ENCODE data around the gene UBE4A. TPM values are rescaled to one million over a fixed set of nuclear protein-coding genes. Genes with fewer than 3 reads are reported as not detected.
"Not testable (repeated sequence)": the region's sequence is repeated elsewhere in the genome, so short reads cannot be mapped to it uniquely, and the experiment has no call there.

UBE4A gene
- total and polyA plus RNA-seq, 2 of the 4 experiments (the other 2 are of a cell fraction), result 15.2 to 69.7 TPM

DNA sequence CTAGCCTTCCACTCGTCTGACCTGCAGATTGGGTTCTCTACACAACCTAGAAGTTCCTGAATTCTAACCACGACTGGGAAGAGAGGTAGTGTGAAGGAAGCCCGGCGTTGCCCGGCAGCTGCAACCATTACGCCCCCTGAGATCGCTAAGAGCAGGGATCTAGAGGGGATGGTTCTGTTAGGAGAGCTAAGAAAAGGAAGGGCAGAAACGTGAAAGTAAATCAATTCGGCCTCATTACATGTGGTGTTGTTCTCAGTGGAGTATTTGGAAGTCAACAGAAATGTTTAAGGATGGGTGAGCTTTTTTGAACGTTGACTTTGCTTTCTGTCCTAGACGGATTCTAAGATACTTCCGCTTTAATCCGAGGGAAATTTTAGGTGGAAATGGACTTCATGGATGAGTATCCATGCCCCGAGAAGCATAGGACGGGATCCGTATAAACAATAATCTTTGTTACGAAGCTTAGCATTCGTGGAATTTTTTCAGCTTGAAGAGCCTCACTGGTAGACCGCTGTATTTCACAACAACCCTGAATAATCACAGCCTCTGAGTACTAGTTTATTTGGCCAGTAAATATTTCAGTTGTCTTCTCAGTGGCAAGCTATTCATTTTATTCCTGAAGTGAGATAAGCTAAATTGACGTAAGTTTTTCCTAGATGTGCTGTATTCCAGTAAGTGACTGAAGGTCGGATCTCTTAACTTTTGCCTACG, 42.6 kb downstream of the UBE4A start:
- Histone ChIP-seq H4K20me1 (ENCODE audit: insufficient read depth, low read length) (peaks cover 36% of the 10 kb centered on the region), H3K4me2 (ENCODE audit: low read depth, low read length) (peak overlapping the region; percentile 89), H2BK15ac (ENCODE audit: low read depth, low read length) (peak overlapping the region; percentile 6; the same call in 1 of the 3 replicates), H2BK20ac (ENCODE audit: low read depth, low read length) (no peak overlapping the region), H3K56ac (ENCODE audit: extremely low read depth, insufficient read depth, low read length) (peak overlapping the region; percentile 83), H3K27me3 (ENCODE audit: control insufficient read depth, insufficient read depth, low read length) (no peaks in the 10 kb centered on the region), H2AK9ac (replicated peaks; ENCODE audit: low read depth, low read length, poor library complexity) (peak overlapping the region; percentile 11), H4K91ac (ENCODE audit: insufficient read depth, low read depth, low read length) (peak overlapping the region; percentile 83), H3K9ac (ENCODE audit: low read depth, low read length) (peak overlapping the region; percentile 96), H3K36me3 (ENCODE audit: control insufficient read depth, insufficient read depth, low read length) (peaks cover 8% of the 10 kb centered on the region), H4K8ac (ENCODE audit: low read depth in 2 of 2, low read length in 2 of 2) (peak overlapping the region; percentile 65 to 78), H3K23ac (ENCODE audit: low read depth, low read length) (peak overlapping the region; percentile 61), H4K5ac (ENCODE audit: low read depth, low read length) (peak overlapping the region; percentile 86), H3K27ac (ENCODE audit: insufficient read depth, low read length) (peak overlapping the region; percentile 91), H3K18ac (ENCODE audit: low read depth, low read length) (peak overlapping the region; percentile 79), H2BK5ac (ENCODE audit: low read depth, low read length, poor library complexity, severe bottlenecking) (peak overlapping the region; percentile 98), H3K9me3 (ENCODE audit: control insufficient read depth, insufficient read depth, low read length) (no peaks in the 10 kb centered on the region), H2AFZ (replicated peaks; ENCODE audit: low read length, poor library complexity) (peak overlapping the region; percentile 95), H3K4ac (ENCODE audit: low read depth, low read length) (peak overlapping the region; percentile 29), H3K4me3 (ENCODE audit: insufficient read depth, low read depth, low read length) (peak overlapping the region; percentile 86), H3K4me1 (ENCODE audit: control insufficient read depth, insufficient read depth, low read length) (peaks cover 5% of the 10 kb centered on the region), H2BK120ac (ENCODE audit: low read depth, low read length) (peak overlapping the region; percentile 86), H3K9me1 (ENCODE audit: insufficient read depth, low read length) (peaks cover 5% of the 10 kb centered on the region; the same call in 1 of the 2 replicates), H2AK5ac (ENCODE audit: low read depth, low read length) (peak overlapping the region; percentile 58), H3K14ac (replicated peaks; ENCODE audit: low read depth, low read length) (peak overlapping the region; percentile 33), H3K79me1 (ENCODE audit: low read depth in 1 of 2, low read length in 2 of 2) (peaks cover 9 to 32% of the 10 kb centered on the region in 2 experiments)
- CTCF ChIA-PET, result interaction anchor here (0.6 to 0.8 kb wide), 2 partner anchors 18 to 987 kb away, joined by 3 to 5 read pairs; no protein-coding TSS in a partner anchor
- ATAC-seq (ENCODE audit: low read depth) (peak; percentile 55), DNase-seq (peak; percentile 92)
- in situ Hi-C loops (cut with MboI; ENCODE audit: low sequenced_read_pairs) (no loop called here), intact Hi-C loops (cut with micrococcal nuclease) (loop anchor here (1.0 kb wide), 2 partner anchors 34 to 86 kb away; partner anchors contain the start of gene KMT2A), dilution Hi-C loops (cut with HindIII; ENCODE audit: low sequenced_read_pairs, unreplicated experiment) (no loop called here)
- POLR2A ChIA-PET (ENCODE audit: unreplicated experiment), result interaction anchor here (0.6 kb wide), 1 partner anchor 120 kb away, joined by 3 read pairs; no protein-coding TSS in a partner anchor
- TF ChIP-seq CHD1 (IDR thresholded peaks at IDR 0.05; ENCODE audit: low read depth, low read length), result 0 out of 2 replicates have a peak, but pooled peaks have one; percentile 39
- no peak for TF ChIP-seq FOS (IDR thresholded peaks at IDR 0.05; ENCODE audit: low read depth, low read length)
- no peak for TF ChIP-seq MAFK (IDR thresholded peaks at IDR 0.05; ENCODE audit: low read depth, low read length)
- TF ChIP-seq POLR2A (IDR thresholded peaks at IDR 0.05; ENCODE audit: low read depth, low read length), result peak; percentile 27; the same call in 1 of the 2 replicates
- peak; percentile 99 for TF ChIP-seq CEBPB (IDR thresholded peaks at IDR 0.05; ENCODE audit: low read depth, low read length)
- 0% methylated on average over 3 of the region's 22 CpGs; no CpG with 5 or more reads in 1 of the 2 experiments for WGBS, 2 experiments (ENCODE audit: extremely low coverage in 2 of 2, insufficient read length in 1 of 2)
- TSS peak; percentile 11 for BruUV-seq (replicated peaks)

DNA sequence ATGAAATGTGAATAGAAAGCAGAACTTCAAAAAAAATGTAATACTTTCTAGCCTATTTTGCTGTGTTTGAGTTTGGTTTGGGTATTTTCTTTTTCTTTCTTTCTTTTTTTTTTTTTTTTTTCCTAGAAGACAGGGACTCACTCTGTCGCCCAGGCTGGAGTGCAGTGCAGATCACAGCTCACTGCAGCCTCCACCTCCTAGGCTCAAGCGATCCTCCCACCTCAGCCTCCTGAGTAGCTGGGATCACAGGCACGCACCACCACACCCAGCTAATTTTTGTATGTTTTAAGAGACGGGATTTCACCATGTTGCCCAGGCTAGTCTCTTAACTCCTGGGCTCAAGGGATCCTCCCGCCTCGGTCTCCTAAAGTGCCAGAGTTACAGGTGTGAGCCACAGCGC, 43.2 kb downstream of the UBE4A start:
- dilution Hi-C loops (cut with HindIII; ENCODE audit: low sequenced_read_pairs, unreplicated experiment); H3K9me3 ChIP-seq (ENCODE audit: control insufficient read depth, insufficient read depth, low read length); H2AK9ac ChIP-seq (replicated peaks; ENCODE audit: low read depth, low read length, poor library complexity); BruUV-seq (replicated peaks); H2BK15ac ChIP-seq (ENCODE audit: low read depth, low read length); H2BK120ac ChIP-seq (ENCODE audit: low read depth, low read length); H3K4me1 ChIP-seq (ENCODE audit: control insufficient read depth, insufficient read depth, low read length); H2AFZ ChIP-seq (replicated peaks; ENCODE audit: low read length, poor library complexity); in situ Hi-C loops (cut with MboI; ENCODE audit: low sequenced_read_pairs); ATAC-seq (ENCODE audit: low read depth); H3K9me1 ChIP-seq (ENCODE audit: insufficient read depth, low read length); H2BK20ac ChIP-seq (ENCODE audit: low read depth, low read length); H4K8ac ChIP-seq (ENCODE audit: low read depth in 2 of 2, low read length in 2 of 2); H3K23ac ChIP-seq (ENCODE audit: low read depth, low read length); H3K56ac ChIP-seq (ENCODE audit: extremely low read depth, insufficient read depth, low read length); DNase-seq; POLR2A ChIA-PET (ENCODE audit: unreplicated experiment); H3K27me3 ChIP-seq (ENCODE audit: control insufficient read depth, insufficient read depth, low read length): not testable (repeated sequence)
- Histone ChIP-seq H3K9ac (ENCODE audit: low read depth, low read length) (peak overlapping the region; percentile 54), H4K20me1 (ENCODE audit: insufficient read depth, low read length) (peaks cover 36% of the 10 kb centered on the region), H3K36me3 (ENCODE audit: control insufficient read depth, insufficient read depth, low read length) (peaks cover 11% of the 10 kb centered on the region), H2BK5ac (ENCODE audit: low read depth, low read length, poor library complexity, severe bottlenecking) (peak overlapping the region; percentile 73), H3K4me2 (ENCODE audit: low read depth, low read length) (peak overlapping the region; percentile 89), H3K27ac (ENCODE audit: insufficient read depth, low read length) (peak overlapping the region; percentile 88), H2AK5ac (ENCODE audit: low read depth, low read length) (peak overlapping the region; percentile 15; the same call in 1 of the 2 replicates), H3K4me3 (ENCODE audit: insufficient read depth, low read depth, low read length) (peak overlapping the region; percentile 86), H3K18ac (ENCODE audit: low read depth, low read length) (peak overlapping the region; percentile 64; the same call in 1 of the 2 replicates), H3K79me1 (ENCODE audit: low read depth in 1 of 2, low read length in 2 of 2) (peaks cover 14 to 35% of the 10 kb centered on the region in 2 experiments), H3K14ac (replicated peaks; ENCODE audit: low read depth, low read length) (peak overlapping the region; percentile 50; the same call in 1 of the 2 replicates), H4K91ac (ENCODE audit: insufficient read depth, low read depth, low read length) (peak overlapping the region; percentile 17; the same call in 1 of the 2 replicates), H4K5ac (ENCODE audit: low read depth, low read length) (peak overlapping the region; percentile 50; the same call in 1 of the 2 replicates), H3K4ac (ENCODE audit: low read depth, low read length) (peak overlapping the region; percentile 41)
- 83% methylated on average over 4 of the region's 7 CpGs; no CpG with 5 or more reads in 1 of the 2 experiments for whole genome bisulfite sequencing, 2 experiments (ENCODE audit: extremely low coverage in 2 of 2, insufficient read length in 1 of 2)
- CTCF ChIA-PET, result interaction anchor here (0.6 to 0.8 kb wide), 3 partner anchors 17 to 987 kb away, joined by 3 to 5 read pairs (median 3); no protein-coding TSS in a partner anchor
- intact Hi-C loops (cut with micrococcal nuclease), result loop anchor here (1.0 kb wide), 2 partner anchors 34 to 86 kb away; partner anchors contain the start of gene KMT2A
